NCI-H510A treated with DMSO at 0.1 percent for 48 hours (cell line): ENCODE data around the gene NPM1.
"Not testable (repeated sequence)": the region's sequence is repeated elsewhere in the genome, so short reads cannot be mapped to it uniquely, and the experiment has no call there.

Source experiments
- DNase-seq: peaks from one replicate; lab custom pipeline; 2025; lab: John Stamatoyannopoulos, UW

NPM1 gene

DNA sequence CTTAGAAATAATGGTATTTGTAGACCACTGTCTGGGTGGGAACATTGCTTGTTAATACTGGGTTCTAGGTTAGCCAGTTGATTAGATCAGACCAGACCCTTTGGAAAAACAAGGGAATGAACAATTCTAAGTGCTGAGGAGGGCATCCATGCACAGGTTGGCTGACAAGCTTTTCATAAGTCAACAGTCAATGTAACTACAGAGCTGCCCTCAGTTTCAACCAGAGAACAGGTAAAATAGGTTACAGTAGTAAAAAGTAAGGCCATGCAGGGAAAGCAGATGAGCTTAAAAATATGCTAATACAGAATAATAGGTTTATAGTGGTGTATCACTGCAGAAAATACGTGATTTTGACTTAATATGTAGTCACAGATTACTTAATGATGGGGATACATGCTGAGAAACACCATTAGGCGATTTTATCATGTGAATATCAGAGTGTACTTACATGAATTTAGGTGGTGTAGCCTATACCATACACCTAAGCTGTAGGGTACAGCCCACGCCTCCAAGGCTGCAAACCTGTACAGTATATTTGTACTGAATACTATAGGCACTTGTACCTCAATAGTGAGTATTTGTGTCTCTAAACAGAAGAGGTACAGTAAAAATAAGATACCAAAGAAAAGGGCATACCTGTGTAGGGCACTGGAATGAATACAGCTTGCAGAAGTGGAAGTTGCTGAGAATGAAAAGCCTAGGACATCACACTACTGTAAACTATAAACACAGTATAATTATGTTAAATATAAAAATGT lies 25.7 kb downstream of the NPM1 start:
- no peak for DNase-seq

DNA sequence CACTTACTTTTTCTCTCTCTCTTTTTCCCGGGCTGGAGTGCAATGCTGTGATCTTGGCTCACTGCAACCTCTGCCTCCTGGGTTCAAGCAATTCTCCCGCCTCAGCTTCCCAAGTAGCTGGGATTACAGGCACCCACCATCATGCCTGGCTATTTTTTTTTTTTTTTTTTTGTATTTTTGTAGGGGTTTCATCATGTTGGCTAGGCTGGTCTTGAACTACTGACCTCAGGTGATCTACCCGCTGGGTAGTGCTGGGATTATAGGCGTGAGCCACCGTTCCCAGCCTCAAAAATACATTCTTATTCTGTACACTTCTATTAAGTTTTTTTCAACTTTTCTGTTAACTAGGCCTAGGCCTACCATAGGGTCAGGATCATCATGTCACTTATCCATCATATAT lies 26.3 kb downstream of the NPM1 start:
- not testable (repeated sequence) for DNase-seq

GRCh38 chr5:171415115-171415730 lies 27.6 kb downstream of the NPM1 start:
- no peak for DNase-seq

DNA sequence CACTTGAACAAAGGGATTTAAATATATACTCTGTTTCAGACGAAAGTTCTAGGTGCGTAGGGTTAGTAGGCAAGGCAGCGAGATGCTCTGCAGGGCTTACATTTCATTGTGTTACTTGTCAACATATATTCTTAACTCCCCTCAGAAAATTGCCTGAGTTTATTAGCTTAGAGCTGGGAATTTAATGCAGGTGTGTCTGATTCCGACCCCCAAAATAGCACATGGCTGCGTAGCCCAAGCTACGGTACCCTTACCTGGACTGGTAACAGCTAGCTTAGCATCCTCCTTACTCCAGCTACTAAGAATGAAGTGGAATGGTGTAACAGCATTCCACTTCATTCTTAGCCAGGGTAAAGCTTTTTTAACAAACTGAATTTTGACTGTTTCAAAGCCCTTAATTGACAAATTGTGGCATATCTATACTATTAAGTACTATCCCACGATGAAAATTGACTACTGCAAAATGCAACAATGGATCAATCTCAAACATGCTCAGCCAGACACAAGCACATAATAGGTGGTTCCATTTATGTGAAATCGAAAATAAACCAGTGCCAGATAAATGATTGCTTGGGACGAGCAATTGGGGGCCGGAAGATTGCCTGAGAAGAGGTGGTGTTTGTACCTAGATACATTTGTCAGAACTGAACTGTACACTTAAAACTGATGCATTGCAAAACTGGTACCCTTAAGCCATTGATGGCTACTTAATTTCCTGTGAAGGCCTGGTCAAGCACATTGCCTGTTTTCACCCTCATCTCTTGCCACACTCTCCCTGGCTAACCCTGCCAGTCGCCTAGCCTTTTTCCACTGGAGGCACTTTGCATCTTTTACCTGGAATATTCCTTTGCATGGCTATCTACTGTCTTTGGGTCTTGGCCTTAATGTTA lies 28.8 kb downstream of the NPM1 start:
- DNase-seq: no peak

DNA sequence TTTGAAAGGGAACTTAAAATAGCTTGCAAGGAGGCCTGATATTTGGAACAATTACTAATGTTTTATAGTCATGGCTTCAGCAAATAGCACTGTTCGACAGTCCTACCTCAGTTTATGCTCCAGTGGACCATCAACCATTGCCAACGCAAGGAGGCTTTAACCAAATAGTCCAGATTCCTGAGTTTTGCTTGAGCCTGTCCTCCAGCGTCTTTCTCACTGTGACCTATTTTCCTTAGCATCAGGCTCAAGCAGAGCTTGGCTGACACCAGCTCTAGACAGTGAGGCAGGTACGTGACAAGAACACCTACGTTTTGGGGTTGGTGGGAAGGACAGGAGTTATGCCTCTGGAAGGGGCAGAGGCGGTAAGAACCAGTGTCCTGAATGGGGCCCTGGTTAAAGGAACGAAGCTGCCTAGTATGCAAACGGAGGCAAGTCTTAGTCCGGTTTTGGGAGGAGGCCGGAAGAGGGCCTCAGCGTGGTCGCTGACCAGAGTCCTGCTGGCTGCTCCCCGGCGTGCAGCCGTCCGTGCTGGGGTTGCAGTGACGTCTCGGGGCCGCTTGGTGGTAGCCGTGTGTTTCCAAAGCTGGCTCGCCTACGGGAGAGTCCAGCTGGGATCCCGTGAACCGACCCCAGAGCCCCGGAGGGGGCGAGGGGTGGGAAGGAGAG lies 30.8 kb downstream of the NPM1 start:
- peak; percentile 54 for DNase-seq

GRCh38 chr5:171418982-171419687 lies 31.5 kb downstream of the NPM1 start, which contains the start of gene FGF18:
Gene FGF18, plus strand, starts transcription at chr5:171419647. Its CDS starts 553 bp downstream, at chr5:171420200.
- peak; percentile 14 for DNase-seq

DNA sequence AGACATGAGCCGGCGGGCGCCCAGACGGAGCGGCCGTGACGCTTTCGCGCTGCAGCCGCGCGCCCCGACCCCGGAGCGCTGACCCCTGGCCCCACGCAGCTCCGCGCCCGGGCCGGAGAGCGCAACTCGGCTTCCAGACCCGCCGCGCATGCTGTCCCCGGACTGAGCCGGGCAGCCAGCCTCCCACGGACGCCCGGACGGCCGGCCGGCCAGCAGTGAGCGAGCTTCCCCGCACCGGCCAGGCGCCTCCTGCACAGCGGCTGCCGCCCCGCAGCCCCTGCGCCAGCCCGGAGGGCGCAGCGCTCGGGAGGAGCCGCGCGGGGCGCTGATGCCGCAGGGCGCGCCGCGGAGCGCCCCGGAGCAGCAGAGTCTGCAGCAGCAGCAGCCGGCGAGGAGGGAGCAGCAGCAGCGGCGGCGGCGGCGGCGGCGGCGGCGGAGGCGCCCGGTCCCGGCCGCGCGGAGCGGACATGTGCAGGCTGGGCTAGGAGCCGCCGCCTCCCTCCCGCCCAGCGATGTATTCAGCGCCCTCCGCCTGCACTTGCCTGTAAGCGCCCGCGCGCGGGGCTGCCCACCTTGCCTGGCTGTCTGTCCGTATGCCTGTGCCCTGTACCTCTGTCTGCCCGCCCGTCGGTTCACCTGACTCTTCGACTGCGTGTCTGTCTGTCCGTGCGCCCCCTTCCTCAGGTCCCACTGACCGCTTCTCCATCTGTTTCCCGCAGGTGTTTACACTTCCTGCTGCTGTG lies 32.2 kb downstream of the NPM1 start:
- peak; percentile 11 for DNase-seq

GRCh38 chr5:171420431-171421241 lies 33.0 kb downstream of the NPM1 start:
- DNase-seq: no peak

DNA sequence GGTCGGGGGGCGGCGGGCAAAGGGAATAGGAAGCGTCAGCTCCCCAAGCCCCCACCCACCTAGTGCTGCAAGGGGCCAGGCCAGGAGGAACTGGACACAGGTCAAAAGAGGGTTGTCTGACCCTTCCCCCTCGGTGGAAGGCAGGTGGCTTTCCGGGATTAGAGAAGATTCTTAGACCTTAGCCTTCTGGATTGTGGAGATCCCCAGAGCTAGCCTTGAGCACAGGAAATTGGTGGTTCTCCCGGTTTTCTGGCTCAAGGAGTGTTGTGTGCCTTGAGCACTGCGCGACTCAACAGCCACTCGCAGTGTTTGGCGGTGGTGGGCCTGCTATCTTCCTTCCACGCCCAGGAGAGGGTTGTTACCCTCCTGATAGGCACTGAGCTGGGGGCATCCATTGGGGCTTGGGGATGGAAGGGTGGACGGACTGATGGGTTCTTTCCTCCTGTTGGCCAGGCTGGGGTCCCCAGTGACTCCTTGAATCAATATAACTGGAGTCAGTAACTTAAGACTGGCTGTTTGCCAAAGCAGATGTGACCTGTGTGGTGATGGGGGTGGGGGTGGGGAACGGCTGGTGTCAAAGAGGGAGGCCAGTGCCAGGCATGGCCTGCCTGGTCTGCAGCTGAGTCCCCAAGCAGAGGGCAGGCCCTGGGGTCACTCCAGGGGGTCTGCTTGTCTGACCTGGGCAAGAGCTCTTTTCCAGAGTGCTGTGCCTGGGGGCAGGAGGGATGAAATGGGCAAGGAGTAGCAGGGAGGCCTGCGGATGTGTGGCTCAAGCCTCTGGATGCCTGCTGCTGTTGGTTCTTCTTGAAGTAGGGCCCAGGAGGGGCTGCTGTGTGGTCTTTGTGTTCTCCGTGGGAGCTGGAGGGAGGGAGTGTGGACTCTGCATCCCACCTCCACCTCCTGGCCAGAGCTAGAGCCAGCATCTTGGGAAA lies 33.9 kb downstream of the NPM1 start:
- DNase-seq: no peak

DNA sequence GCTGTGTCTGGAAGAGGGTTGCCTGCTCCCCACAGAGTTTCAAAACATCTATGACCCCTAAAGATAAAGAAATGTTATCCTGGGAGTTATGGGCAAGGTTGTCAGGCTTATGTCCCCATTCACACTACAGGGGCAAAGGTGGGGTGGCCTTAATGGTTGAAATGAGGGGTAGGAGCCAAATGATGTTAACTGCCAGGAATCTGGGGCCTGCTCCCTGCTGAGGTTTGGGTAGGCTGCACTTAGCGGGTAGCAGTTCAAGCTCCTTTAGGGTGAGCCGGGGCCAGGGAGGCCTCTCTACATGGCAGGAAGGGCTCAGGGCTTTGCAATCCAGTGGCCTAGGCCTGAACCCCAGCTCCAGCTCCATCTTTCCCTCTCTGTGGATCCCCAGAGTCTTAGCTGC lies 34.8 kb downstream of the NPM1 start:
- DNase-seq: no peak

- DNase-seq: no peak
These were observed 35.4 kb downstream of the NPM1 start for GRCh38 chr5:171422902-171423663.

DNA sequence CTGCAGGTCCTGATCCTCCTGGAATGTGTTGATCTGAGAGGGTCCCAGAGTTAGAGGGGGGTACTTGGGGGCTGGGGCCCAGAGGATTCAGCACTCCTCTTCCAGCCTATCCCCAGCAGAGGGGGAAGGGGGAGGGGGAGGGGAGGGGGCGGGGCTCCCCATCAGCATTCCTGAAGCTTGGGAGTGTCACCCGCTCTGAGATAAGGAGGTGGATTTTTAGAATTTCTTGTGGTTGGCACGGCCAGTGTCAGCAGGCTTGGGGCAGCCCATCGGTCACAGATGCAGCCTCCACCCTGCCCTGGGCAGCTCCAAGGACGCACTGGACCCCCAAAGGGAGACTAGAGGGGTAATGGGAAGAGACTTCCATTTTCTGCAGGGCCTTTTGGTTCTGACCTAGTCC lies 37.1 kb downstream of the NPM1 start:
- no peak for DNase-seq

- no peak for DNase-seq
These were observed 38.1 kb downstream of the NPM1 start for GRCh38 chr5:171425596-171426244.

DNA sequence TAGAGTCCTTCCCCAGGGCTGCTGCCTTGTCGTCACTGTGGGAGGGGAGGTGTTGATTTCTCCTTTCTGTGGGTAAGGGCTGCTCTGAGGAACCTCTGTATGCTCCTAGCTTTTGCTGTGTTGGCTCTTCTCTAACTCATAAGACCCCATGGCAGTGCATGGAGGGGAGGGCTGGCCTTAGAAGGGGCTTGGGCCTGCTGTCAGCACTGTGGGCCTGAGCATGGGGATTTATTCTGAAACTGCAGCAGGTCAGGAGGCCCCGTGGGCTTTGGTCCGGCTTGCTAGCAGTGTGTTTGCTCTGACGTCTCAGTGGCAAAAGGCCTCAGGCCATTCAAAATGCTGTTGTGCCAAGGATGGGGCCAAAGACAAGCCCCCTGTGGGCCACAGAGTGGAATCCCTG lies 38.6 kb downstream of the NPM1 start:
- no peak for DNase-seq

DNA sequence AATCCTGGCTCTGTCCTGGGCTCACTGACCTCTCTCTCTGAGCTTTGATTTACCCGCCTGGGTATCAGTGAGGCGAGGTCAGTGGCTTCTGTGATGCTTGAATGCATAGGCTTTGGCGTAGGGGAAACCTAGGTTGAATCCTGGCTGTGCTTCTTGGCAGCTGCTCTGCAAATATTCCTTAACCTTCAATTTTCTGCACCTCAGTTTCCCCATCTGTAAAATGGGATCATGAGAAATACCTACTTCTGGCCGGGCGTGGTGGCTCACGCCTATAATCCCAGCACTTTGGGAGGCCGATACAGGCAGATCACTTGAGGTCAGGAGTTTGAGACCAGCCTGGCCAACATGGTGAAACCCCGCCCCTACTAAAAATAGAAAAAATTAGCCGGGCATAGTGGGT lies 39.0 kb downstream of the NPM1 start:
- no peak for DNase-seq

GRCh38 chr5:171427318-171428167 lies 39.9 kb downstream of the NPM1 start:
- DNase-seq: no peak
